Muscle layer of colon (tissue), 2 donors: ENCODE measurements around the gene MSL3B.
"Not testable (repeated sequence)": the region's sequence is repeated elsewhere in the genome, so short reads cannot be mapped to it uniquely, and the experiment has no call there.

Experiments used
- H3K27ac ChIP-seq: one replicate; pipeline ENCODE4 v1.7.0; 2013; ENCODE audit warnings: low read depth, mild to moderate bottlenecking, low read length, moderate library complexity
- H3K27me3 ChIP-seq, 2 donors: one replicate each; pipeline ENCODE4 v1.7.0; 2013; ENCODE audit warnings: low read length in 2 of 2, mild to moderate bottlenecking in 2 of 2; ENCODE audit not compliant: insufficient read depth in 2 of 2, control insufficient read depth in 1 of 2
- H3K36me3 ChIP-seq: one replicate; pipeline ENCODE4 v1.7.0; 2013; ENCODE audit warnings: mild to moderate bottlenecking, low read length; ENCODE audit not compliant: insufficient read depth
- H3K4me1 ChIP-seq: one replicate; pipeline ENCODE4 v1.7.0; 2013; ENCODE audit warnings: mild to moderate bottlenecking, low read length; ENCODE audit not compliant: insufficient read depth
- H3K4me3 ChIP-seq, 2 donors: one replicate each; pipeline ENCODE4 v1.7.0; 2013; ENCODE audit warnings: low read length in 2 of 2, low read depth in 1 of 2, mild to moderate bottlenecking in 1 of 2, moderate library complexity in 1 of 2
- H3K9ac ChIP-seq: one replicate; pipeline ENCODE4 v1.7.0; 2013; ENCODE audit warnings: low read length
- H3K9me3 ChIP-seq: one replicate; pipeline ENCODE4 v1.7.0; 2013; ENCODE audit warnings: mild to moderate bottlenecking, low read length
- donor health status: abdominal sarcoma.
- donor health status: Adenocarcinoma of cecum.

MSL3B gene

DNA sequence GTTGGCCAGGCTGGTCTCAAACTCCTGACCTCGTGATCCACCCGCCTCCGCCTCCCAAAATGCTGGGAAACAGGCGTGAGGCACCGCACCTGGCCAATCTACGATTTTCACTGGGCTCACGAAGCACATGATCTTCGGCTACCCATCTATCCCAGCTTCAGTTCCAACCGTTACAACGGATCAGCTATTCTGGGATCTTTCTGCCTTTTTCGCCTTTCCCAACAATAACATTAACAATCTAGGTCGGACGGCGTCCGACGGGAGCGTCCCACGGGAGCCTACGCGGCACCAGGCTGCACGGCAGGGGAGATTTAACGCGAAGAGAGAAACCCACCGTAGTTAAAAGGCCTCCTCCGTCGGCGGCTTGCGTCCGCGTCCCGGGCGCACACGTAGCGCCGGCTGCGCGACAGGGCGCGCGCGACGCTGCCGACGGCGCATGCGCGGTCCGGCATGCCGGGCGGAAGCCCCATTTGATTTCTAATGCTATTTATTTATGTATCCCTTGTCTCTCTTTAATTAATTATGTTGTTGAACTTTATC is at the start of gene MSL3B:
Gene MSL3B (minus strand): TSS at position 394 of the 540 bp plus-strand sequence.
- H3K9me3 ChIP-seq, result no peaks in the 10 kb centered on the region
- H3K27ac ChIP-seq, result no peak within 1 kb of the TSS
- peak within 1 kb of the TSS; percentile 61 for H3K4me3 ChIP-seq
- H3K36me3 ChIP-seq, result no peaks in the 10 kb centered on the region
- H3K9ac ChIP-seq, result no peak within 1 kb of the TSS
- H3K4me1 ChIP-seq, result no peaks in the 10 kb centered on the region
- H3K27me3 ChIP-seq, result peaks cover 0 to 4% of the 10 kb centered on the region in 2 donors

- Histone ChIP-seq H3K4me3 (no peak within 1 kb of the TSS), H3K27me3 (no peaks in the 10 kb centered on the region), H3K4me1 (no peaks in the 10 kb centered on the region), H3K27ac (no peak within 1 kb of the TSS), H3K36me3 (no peaks in the 10 kb centered on the region), H3K9ac (no peak within 1 kb of the TSS), H3K9me3 (no peaks in the 10 kb centered on the region)
These were observed 48.9 kb upstream of the MSL3B start, which contains the start of gene TRPM8 for GRCh38 chr2:233917116-233917515. Gene TRPM8 (plus strand): TSS chr2:233917373. CDS start chr2:233926538, 9,165 bp downstream.

DNA sequence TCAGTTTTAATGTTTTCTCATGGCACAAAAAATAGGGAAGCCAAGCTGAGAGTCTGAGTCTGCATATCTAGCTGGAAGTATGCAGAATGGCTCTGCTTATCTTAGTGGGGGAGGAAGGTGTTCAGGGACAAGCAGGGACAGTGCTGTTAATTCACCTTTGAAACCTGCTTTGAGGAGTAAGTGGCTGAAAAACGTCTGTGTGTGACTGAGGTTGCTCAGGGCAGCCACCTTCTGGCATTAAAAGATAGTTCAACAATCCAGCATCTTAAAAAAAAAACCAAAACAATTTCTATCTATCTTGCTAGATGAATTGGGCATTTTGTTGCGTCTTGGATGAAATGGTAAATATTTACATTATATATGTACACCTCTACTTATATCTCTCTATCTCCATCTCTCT is 46.9 kb upstream of the MSL3B start:
- Histone ChIP-seq H3K27ac (no peak overlapping the region), H3K9ac (no peak overlapping the region), H3K9me3 (no peaks in the 10 kb centered on the region), H3K36me3 (no peaks in the 10 kb centered on the region), H3K4me3 (no peak overlapping the region), H3K27me3 (no peaks in the 10 kb centered on the region), H3K4me1 (no peaks in the 10 kb centered on the region)

DNA sequence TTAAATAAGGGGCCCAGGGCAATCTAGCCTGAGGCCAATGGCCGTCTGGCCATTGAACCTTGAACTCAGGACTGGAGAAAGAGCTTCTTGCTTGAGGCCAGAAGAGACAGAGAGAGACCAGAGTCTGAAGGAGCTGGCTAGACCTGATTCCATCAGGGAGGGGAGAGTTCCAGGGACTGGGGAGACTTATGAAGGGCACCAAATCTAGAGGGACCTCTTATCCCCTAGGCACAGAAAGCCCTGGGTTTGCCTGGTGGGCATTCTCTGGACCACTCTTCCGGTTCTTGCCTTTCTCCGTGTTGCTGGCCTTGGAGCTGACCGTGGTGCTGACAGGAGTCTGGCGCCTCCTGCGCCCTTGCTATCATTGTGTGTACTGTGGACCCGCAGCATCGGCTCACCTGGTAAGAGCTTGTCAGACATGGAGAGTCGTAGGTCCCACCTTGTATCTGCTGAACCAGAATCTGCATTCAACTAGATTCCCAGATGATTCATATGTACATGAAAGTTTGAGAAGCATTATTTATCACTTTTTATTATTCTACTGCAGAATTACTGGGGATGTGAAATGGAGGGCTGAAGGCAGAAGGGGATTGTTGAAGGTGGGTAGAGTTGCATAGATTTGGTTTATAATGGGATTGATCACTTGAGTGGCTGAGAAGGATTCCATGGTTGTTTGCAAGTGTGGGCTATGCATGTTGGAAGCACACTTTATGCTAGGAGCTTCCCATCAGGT is 44.7 kb upstream of the MSL3B start:
- Histone ChIP-seq H3K4me1 (no peaks in the 10 kb centered on the region), H3K27me3 (no peaks in the 10 kb centered on the region), H3K36me3 (no peaks in the 10 kb centered on the region), H3K4me3 (no peak overlapping the region), H3K9me3 (no peaks in the 10 kb centered on the region), H3K27ac (no peak overlapping the region), H3K9ac (no peak overlapping the region)

GRCh38 chr2:233907627-233908026 is 39.4 kb upstream of the MSL3B start:
- no peak overlapping the region for H3K4me3 ChIP-seq

GRCh38 chr2:233905945-233906344 is 37.8 kb upstream of the MSL3B start:
- Histone ChIP-seq H3K4me3 (no peak overlapping the region), H3K4me1 (no peaks in the 10 kb centered on the region), H3K27ac (no peak overlapping the region), H3K27me3 (no peaks in the 10 kb centered on the region), H3K9me3 (no peaks in the 10 kb centered on the region), H3K36me3 (no peaks in the 10 kb centered on the region), H3K9ac (no peak overlapping the region)

More at GRCh38 chr2:233907627-233908026, 39.4 kb upstream of the MSL3B start:
- Histone ChIP-seq H3K27ac (no peak overlapping the region), H3K9ac (no peak overlapping the region), H3K27me3 (no peaks in the 10 kb centered on the region), H3K36me3 (no peaks in the 10 kb centered on the region), H3K4me1 (no peaks in the 10 kb centered on the region), H3K9me3 (no peaks in the 10 kb centered on the region)

DNA sequence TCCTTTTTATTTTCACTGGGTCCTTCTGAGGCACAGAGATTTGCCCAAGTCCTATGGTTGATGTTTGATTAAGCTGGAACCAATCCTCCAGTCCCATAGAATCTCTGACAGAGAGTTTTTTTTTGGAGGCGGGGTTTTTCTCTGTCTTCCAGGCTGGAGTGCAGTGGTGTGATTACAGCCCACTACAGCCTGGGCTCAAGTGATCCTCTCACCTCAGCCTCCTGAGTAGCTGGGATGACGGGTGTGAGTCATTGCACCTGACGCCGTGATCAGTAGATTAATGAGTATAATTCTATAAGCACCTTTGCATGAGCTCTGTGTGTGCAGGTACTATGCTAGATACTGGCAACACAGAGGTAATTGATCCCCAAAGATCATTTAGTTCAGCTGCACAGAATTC is 33.7 kb upstream of the MSL3B start:
- Histone ChIP-seq H3K4me1 (no peaks in the 10 kb centered on the region), H3K36me3 (no peaks in the 10 kb centered on the region), H3K27ac (no peak overlapping the region), H3K9me3 (no peaks in the 10 kb centered on the region), H3K27me3 (no peaks in the 10 kb centered on the region), H3K9ac (no peak overlapping the region), H3K4me3 (no peak overlapping the region)

- H3K36me3 ChIP-seq, result no peaks in the 10 kb centered on the region
These were observed 33.2 kb upstream of the MSL3B start for GRCh38 chr2:233901367-233901766.

DNA sequence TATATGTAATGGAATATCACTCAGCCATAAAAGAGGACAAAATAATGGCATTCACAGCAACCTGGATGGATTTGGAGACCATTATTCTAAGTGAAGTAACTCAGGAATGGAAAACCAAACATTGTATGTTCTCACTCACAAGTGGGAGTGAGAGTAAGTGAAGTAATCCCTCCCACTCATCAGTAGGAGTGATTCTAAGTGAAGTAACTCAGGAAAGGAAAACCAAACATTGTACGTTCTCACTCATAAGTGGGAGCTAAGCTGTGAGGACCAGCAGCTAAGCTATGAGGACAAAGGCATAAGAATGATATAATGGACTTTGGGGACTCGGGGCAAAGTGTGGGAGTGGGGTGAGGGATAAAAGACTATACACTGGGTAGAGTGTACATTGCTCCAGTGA is 28.1 kb upstream of the MSL3B start:
- not testable (repeated sequence) for H3K27ac ChIP-seq, H3K36me3 ChIP-seq, H3K9me3 ChIP-seq, H3K4me3 ChIP-seq, H3K4me1 ChIP-seq, H3K9ac ChIP-seq, H3K27me3 ChIP-seq

More at GRCh38 chr2:233901367-233901766, 33.2 kb upstream of the MSL3B start:
- no peak overlapping the region for H3K27ac ChIP-seq
- no peak overlapping the region for H3K4me3 ChIP-seq
- H3K27me3 ChIP-seq, result no peaks in the 10 kb centered on the region
- no peak overlapping the region for H3K9ac ChIP-seq
- no peaks in the 10 kb centered on the region for H3K4me1 ChIP-seq
- H3K9me3 ChIP-seq, result no peaks in the 10 kb centered on the region

DNA sequence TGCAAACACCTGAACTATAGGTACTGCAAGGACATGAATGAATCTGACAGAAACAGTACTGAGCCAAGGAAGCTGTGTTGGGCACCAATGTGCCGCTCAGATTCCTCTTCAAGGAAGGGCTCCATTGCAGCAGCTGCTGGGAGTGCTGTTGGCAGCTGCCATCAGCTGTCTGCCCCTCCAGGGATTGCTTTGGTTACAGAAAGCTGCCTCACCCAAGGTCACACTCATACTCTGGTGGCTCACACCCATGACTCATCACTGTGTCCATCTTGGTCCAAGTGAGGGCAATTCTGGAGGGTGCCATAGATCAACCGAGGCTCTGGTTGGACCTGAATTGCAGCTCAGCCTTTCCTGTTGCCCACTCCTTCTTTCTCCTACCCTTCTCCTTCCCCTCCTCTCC is 24.6 kb upstream of the MSL3B start:
- H3K9ac ChIP-seq, result no peak overlapping the region
- no peaks in the 10 kb centered on the region for H3K9me3 ChIP-seq
- no peak overlapping the region for H3K4me3 ChIP-seq
- no peaks in the 10 kb centered on the region for H3K36me3 ChIP-seq
- H3K4me1 ChIP-seq, result no peaks in the 10 kb centered on the region
- H3K27ac ChIP-seq, result no peak overlapping the region
- no peaks in the 10 kb centered on the region for H3K27me3 ChIP-seq

- Histone ChIP-seq H3K4me1 (no peaks in the 10 kb centered on the region), H3K27me3 (no peaks in the 10 kb centered on the region), H3K4me3 (no peak overlapping the region), H3K9me3 (no peaks in the 10 kb centered on the region), H3K27ac (no peak overlapping the region), H3K9ac (no peak overlapping the region), H3K36me3 (no peaks in the 10 kb centered on the region)
These were observed 14.2 kb upstream of the MSL3B start for GRCh38 chr2:233882353-233882752.

DNA sequence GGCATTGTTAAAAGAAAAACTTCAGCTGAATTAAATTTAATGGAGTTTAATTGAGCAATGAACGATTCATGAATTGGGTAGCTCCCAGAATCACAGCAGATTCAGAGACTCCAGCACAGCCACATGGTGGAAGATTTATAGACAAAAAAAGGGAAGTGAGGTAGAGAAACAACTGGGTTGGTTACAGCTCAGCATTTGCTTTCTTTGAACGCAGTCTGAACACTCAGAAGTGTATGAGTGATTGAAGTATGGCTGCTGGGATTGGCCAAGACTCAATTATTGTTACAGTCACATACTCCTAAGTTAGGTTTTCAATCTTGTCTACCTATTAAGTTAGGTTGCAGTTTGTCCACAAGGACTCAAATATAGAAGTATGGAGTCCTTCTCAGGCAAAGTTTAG is 3.9 kb upstream of the MSL3B start:
- not testable (repeated sequence) for H3K9me3 ChIP-seq, H3K4me3 ChIP-seq, H3K27me3 ChIP-seq, H3K4me1 ChIP-seq, H3K36me3 ChIP-seq, H3K27ac ChIP-seq, H3K9ac ChIP-seq
